ENCODE measurements around the gene SCAP.

Gene SCAP

GRCh38 chr3:47409688-47410416 lies 65.9 kb downstream of the SCAP start:
- no peak overlapping the region for H3K4me3 ChIP-seq (ENCODE audit: low read length)
- TF ChIP-seq ZNF274 (IDR thresholded peaks at IDR 0.05; ENCODE audit: low read depth, low read length) = no peak

- TF ChIP-seq ZNF274 (IDR thresholded peaks at IDR 0.05; ENCODE audit: low read depth, low read length) = no peak
- H3K4me3 ChIP-seq (ENCODE audit: low read length) = no peak overlapping the region
Observed at GRCh38 chr3:47409284-47409683, 66.5 kb downstream of the SCAP start.

GRCh38 chr3:47408839-47409229 lies 66.9 kb downstream of the SCAP start:
- no peak for TF ChIP-seq ZNF274 (IDR thresholded peaks at IDR 0.05; ENCODE audit: low read depth, low read length)
- no peak overlapping the region for H3K4me3 ChIP-seq (ENCODE audit: low read length)

GRCh38 chr3:47407896-47408838 lies 67.6 kb downstream of the SCAP start:
- H3K4me3 ChIP-seq (ENCODE audit: low read length) = no peak overlapping the region
- no peak for TF ChIP-seq ZNF274 (IDR thresholded peaks at IDR 0.05; ENCODE audit: low read depth, low read length)

GRCh38 chr3:47407237-47407636 lies 68.5 kb downstream of the SCAP start:
- no peak for TF ChIP-seq ZNF274 (IDR thresholded peaks at IDR 0.05; ENCODE audit: low read depth, low read length)
- H3K4me3 ChIP-seq (ENCODE audit: low read length) = no peak overlapping the region

GRCh38 chr3:47406762-47407149 lies 69.0 kb downstream of the SCAP start:
- no peak overlapping the region for H3K4me3 ChIP-seq (ENCODE audit: low read length)
- no peak for TF ChIP-seq ZNF274 (IDR thresholded peaks at IDR 0.05; ENCODE audit: low read depth, low read length)

- TF ChIP-seq ZNF274 (IDR thresholded peaks at IDR 0.05; ENCODE audit: low read depth, low read length) = no peak
- H3K4me3 ChIP-seq (ENCODE audit: low read length) = no peak overlapping the region
Observed at GRCh38 chr3:47405820-47406761, 69.7 kb downstream of the SCAP start.

- no peak for TF ChIP-seq ZNF274 (IDR thresholded peaks at IDR 0.05; ENCODE audit: low read depth, low read length)
- H3K4me3 ChIP-seq (ENCODE audit: low read length) = no peak overlapping the region
Observed at GRCh38 chr3:47404955-47405790, 70.6 kb downstream of the SCAP start.

- H3K4me3 ChIP-seq (ENCODE audit: low read length) = no peak overlapping the region
- no peak for TF ChIP-seq ZNF274 (IDR thresholded peaks at IDR 0.05; ENCODE audit: low read depth, low read length)
Observed at GRCh38 chr3:47404431-47404876, 71.3 kb downstream of the SCAP start.

GRCh38 chr3:47399531-47400270 lies 76.0 kb downstream of the SCAP start:
- TF ChIP-seq ZNF274 (IDR thresholded peaks at IDR 0.05; ENCODE audit: low read depth, low read length) = no peak
- no peak overlapping the region for H3K4me3 ChIP-seq (ENCODE audit: low read length)

- TF ChIP-seq ZNF274 (IDR thresholded peaks at IDR 0.05; ENCODE audit: low read depth, low read length) = no peak
- no peak overlapping the region for H3K4me3 ChIP-seq (ENCODE audit: low read length)
Observed at GRCh38 chr3:47399016-47399415, 76.7 kb downstream of the SCAP start.

GRCh38 chr3:47398228-47398627 lies 77.5 kb downstream of the SCAP start:
- H3K4me3 ChIP-seq (ENCODE audit: low read length) = no peak overlapping the region
- TF ChIP-seq ZNF274 (IDR thresholded peaks at IDR 0.05; ENCODE audit: low read depth, low read length) = no peak

Measured in GM08714 (cell line).